ENCODE data around the gene NTHL1. TPM values are rescaled to one million over a fixed set of nuclear protein-coding genes. Genes with fewer than 3 reads are reported as not detected.
"Not testable (repeated sequence)": the region's sequence is repeated elsewhere in the genome, so short reads cannot be mapped to it uniquely, and the experiment has no call there.

Gene NTHL1
- total RNA-seq, 1 donor from 2014 or later = 33.4 TPM

DNA sequence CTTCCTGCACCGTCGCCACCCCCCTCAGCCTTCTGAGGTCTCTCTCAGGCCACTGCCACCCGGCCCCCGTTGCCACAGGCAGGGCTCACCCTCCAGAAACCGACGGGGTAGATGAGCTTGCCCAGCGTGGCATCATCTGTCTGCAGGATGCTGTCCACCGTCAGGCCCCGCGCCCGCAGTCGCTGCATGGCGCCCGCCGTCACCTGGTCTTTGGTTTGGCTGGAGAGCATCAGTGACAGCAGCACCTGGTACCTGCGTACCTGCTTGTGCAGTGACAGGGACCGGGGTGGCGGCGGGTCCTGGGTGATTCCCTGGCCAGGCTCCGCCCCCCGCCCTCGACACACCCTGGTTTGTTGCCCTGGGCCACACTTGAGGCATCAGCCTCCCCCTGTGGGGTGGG, 3.1 kb downstream of the NTHL1 start:
- FAIRE-seq (no peak), DNase-seq (ENCODE audit: low spot score in 2 of 2) (no peak)

DNA sequence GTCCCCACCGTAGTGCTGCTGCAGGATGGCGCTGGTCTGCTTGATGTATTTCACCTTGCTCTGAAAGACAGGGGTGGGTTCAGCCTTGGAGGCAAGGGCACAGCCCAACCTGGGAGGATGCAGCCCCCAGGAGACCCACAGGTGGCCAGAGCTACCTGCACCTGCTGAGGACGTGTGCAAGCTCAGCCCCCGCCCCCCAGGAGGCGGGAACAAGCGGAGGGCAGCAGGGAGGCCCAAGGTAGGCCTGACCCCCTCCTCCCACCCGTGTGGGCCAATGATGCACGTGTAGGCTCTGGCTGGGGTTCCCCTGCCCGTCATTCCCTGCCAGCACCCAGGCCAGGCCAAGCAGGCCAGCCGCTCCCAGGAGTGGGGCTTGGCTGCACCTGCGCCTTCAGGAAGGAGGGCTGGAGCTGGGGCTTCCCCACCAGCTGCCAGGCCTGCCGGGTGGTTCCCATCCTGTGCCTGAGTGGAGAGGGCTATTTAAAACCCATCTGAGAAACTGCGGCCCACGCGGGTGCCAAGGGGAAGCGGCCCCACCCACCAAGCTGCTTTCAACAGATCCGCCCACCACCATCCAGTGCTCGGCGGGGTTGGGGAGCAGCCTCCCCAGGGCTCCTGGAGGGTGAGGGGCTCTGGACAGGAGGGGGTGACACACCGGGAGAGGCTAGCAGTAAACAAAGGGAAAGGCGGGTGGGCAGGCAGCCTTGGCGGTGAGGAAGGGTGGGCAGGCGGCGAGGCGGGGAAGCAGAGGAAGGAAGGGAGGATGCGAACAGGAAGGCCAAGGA, 3.8 kb downstream of the NTHL1 start:
- DNase-seq (ENCODE audit: low spot score in 2 of 2) (no peak), FAIRE-seq (no peak)

DNA sequence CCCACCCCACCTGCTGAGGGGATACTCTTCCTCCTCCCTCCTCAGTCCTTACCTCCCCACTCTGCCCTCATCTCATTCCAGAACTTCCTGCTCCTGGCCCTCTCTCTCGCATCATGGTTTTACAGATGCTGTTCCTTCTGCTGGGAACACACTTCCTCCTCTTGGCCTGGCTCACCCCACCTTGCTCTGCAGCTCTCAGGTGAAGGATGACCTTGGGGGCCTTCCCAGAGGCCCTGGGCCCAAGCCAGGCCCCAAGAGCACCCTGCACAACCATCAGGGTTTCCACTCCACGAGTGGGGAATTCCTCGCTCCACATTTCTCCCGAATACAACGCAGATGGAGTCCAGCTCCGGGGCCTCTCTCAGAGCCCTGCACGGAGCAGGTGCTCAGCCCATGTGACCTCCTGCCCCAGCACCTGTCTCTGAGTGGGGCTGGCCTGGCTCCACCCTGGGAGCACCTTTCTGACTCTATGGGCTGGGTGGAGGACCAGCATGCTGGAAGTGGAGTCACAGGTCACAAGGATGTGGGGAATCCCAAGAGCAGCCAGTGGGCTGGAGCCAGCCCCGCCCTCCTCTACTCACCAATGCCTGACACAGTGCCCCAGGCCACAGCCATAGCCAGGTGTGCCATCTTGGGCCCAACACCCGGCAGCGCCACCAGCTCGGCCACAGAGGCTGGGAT, 4.5 kb downstream of the NTHL1 start:
- FAIRE-seq = no peak
- no peak for DNase-seq (ENCODE audit: low spot score in 2 of 2)

DNA sequence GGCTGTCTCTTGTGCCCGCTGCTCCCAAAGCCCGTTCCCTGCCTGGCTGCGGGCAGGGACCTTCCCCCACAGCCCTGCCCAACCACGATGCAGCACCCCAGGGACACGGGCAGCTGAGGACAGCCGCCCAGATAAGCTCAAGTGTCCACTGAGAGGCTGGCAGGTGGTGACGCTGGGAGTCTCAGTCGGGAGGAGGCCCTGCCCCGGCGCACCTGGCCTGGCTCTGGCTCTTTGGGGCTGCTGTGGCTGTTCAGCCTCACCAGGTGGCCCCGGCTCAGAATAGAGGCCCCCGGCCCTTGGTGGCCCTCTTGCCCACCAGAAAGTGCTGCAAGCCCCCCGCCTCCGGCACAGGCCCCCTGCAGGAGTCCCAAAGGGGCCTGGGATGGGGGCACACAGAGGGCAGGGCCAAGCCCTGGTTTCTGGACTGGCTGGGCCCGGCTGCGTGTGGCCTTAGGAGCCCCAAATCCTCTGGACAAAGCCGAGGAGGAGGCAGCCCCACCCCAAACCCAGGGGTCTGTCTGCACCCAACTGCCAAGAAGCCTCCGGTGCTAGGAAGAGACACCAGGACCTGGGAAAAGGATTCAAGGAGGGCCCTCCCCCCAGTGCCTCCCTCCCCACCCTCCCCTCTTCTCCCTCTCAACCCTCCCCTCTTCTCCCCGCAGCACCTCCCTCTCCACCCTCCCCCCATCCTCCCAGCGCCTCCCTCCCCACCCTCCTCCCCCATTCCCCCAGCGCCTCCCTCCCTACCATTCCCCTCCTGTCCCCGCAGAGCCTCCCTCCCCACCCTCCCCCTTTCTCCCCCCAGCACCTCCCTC, 5.3 kb downstream of the NTHL1 start:
- no peak for DNase-seq (ENCODE audit: low spot score in 2 of 2)

DNA sequence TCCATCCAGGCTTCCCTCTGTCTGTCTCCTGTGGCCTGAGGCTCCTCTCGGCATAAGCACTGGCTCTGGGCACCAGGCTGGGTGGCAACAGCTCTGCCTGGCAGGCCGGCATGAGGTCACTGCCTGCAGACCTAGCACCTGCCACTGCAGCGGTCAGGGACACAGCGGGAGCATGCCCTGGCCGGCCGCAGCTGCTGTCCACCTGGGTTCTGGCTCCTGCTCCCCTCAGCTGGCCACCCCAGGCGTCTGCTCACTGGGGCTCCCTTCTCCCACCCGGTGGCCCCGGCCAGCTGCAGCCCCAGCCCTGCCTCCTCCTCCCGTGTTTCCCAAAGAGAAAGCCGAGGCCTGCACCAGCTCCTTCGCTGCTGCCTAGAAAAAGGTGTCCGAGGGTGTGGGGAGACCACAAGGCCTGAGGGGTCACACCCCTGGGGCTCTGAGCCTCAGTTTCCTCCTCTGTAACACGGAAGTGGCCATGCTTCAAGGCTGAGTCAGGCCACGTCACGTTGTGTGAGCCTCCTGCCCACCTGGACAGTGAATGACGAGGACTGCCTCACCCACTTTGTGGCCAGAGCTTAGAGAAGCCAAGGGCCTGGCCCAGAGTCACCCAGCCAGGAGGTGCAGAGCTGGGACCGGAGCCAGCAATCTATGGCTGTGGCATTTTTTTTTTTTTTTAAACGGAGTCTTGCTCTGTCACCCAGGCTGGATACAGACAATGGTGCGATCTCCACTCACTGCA, 6.7 kb downstream of the NTHL1 start:
- no peak for DNase-seq (ENCODE audit: low spot score in 2 of 2)

More for the DNA sequence above, 5.3 kb downstream of the NTHL1 start:
- no peak for FAIRE-seq

DNA sequence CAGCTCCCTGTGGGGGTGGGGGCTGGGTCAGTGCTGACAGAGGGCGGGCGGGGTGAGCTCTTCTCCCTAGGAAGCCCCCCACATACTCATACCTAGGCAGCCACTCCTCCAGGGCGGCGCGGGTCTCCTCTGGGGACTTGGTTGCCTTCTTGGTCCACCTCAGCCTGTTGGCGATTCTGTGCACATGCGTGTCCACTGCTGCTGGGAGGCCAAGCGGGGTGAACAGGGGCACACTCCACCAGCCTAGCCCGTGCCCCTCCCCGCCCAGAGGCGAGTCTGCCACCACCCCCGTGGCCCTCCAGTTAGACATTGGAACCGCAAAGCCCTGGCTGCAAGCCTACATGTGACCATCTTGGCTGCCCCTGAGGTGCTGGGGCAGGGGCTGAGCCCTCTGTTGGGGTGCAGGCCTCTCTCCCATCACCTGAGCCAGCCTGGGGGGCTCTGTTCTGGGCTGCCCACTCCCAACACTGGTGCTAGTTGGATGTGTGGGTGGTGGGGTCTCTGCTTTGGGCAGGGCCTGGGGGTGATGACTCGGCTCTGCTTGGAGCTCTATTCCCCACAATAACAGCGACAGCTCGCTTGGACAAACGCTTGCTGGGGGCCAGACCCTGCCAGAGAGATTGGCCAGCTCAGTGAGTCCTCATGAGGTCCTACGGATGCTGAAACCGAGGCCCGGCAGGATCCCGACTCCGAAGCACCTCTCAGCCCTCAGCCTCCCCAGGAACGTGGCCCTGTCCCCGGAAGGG, 7.4 kb downstream of the NTHL1 start:
- DNase-seq (ENCODE audit: low spot score in 2 of 2) = no peak

More for the DNA sequence above, 6.7 kb downstream of the NTHL1 start:
- FAIRE-seq = no peak

DNA sequence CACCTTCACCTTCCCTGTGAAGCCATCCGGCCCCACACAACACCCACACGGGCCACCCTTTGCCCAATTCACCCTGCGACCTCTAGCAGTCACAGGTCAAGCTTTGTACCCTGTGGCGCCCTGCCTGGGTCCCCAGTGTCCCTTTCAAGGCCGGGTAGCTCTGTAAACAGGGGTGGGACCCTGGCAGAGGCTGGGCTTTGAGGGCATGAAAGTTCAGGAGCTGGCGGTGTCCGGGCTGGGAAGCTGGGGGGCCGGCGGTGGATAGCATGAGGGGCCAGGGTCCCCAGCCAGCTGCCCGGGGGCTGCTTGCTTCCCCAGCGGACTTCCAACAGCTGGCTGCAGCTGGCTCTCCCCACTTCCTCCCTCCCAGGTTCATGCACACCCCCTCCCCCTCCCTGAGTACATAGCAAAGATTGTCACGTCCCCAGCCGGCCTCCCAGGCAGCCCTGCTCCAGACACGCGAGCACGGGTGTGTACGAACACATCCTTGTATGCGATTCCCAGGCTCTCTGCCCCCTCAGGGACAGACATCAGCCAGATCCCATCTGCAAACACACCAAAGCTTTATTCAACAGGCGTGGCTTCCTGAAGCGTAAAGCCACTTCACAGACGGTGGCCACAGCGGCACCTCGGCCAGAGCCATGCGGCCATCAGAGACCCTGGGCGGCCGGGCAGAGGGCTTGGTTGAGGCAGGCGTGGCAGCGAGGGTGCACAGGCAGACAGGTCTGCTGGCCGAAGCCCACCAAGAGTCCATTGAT, 8.2 kb downstream of the NTHL1 start:
- FAIRE-seq = no peak
- DNase-seq (ENCODE audit: low spot score in 2 of 2) = no peak

More for the DNA sequence above, 7.4 kb downstream of the NTHL1 start:
- no peak for FAIRE-seq

DNA sequence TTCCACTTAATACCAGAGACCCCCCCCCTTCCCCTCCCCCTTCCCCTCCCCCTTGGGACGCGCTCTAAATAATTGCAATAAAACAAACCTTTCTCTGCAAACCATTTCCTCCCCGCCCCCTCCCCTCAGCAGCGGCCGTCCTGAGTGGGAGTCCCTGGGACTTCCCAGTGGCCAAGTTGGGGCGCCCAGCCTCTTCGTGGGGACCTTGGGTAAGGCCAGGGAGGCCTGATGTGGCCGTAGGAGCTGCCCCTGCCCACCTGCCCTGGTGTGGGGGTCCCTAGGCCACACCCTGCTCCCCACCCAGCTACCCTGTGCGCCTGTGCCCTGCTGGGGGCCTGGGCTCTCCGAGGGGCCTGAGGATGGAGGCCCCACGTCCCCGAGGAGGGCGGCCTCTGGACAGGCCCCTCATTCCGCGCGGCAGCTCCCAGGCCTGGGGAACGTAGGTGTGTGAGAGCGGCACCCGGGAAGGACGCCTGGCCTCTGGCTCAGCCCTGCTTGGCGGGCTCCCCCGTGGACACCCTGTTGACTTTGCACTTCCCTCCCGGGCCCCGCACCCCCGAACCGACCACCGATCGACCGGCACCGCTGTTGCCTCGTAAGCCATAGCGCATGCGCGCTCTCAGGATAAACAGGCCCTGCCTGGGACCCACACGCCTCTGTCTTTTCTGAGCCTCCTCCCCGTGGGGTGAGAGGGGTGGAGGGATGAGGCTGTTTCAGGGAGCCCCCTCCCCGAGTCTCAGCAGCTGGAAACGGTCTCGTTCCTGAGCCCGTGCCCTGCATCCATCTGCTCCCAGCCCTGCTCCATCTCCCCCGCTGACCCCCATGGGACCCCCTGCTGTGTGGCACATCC, 9.0 kb downstream of the NTHL1 start:
- DNase-seq (ENCODE audit: low spot score in 2 of 2) (no peak), FAIRE-seq (no peak)

DNA sequence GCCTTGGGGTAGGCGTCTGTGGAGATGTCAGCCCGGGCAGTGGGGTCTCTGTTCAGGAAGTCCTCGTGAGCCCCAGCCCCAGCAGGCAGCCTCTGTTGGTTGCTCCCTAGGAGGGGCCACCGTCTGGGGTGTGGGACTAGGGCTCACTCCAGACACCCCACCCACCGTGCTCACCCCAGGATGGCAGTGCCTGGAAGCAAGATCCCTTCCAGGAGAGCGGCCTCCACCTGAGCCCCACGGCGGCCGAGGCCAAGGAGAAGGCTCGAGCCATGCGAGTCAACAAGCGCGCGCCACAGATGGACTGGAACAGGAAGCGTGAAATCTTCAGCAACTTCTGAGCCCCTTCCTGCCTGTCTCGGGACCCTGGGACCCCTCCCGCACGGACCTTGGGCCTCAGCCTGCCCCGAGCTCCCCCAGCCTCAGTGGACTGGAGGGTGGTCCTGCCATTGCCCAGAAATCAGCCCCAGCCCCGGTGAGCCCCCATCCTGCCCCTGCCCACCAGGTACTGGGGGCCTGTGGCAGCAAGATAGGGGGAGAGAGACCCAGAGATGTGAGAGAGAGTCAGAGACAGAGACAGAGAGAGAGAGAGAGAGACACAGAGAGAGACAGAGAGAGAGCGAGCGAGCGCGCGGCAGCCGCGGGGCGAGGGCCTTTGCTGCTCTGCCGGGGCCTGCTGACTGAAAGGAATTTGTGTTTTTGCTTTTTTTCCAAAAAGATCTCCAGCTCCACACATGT, 9.8 kb downstream of the NTHL1 start:
- DNase-seq (ENCODE audit: low spot score in 2 of 2) (no peak), FAIRE-seq (no peak)

DNA sequence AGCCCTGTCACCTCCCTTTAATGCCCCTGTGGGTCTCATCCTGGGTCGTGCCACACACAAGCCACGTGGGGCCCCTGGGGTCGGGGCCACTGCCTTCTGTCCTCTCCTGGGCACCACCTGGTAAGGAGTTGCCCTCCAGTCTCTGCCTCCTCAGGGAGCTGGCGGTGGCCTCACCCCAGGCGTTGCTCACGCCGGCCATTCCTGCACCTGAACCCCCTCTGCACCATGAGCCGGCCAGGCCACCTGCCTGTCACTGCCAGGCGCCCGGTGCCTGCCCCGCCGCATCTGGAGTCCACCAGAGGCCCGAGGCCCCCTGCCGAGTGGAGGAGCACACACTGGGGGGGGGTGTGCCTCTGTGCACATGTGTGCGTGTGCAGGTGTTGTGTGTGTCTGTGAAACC, 10.5 kb downstream of the NTHL1 start:
- DNase-seq (ENCODE audit: low spot score in 2 of 2) = no peak
- FAIRE-seq = no peak

DNA sequence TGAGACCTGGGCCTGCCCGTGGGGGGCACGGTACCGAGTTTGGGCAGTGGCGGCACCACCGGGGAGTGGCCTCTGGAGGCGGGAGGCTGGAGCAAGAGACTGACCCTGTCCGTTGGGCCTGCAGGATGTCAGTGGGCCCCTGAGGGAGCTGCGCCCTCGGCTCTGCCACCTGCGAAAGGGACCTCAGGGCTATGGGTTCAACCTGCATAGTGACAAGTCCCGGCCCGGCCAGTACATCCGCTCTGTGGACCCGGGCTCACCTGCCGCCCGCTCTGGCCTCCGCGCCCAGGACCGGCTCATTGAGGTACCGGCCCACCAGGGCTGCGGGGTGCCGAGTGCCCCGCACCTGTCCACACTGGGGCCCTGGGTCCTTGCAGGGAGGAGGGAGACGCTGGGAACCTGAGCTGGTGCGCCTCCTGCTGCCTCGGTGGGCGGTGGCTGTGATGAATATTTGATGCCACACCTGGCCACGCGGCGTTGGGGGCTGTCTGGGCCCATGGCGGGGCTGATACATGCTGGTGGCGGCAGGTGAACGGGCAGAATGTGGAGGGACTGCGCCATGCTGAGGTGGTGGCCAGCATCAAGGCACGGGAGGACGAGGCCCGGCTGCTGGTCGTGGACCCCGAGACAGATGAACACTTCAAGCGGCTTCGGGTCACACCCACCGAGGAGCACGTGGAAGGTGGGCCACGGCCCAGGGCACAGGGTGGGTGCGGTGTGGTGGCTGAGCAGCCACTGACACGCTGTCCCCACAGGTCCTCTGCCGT, 11.3 kb downstream of the NTHL1 start:
- FAIRE-seq (no peak), DNase-seq (ENCODE audit: low spot score in 2 of 2) (no peak)

DNA sequence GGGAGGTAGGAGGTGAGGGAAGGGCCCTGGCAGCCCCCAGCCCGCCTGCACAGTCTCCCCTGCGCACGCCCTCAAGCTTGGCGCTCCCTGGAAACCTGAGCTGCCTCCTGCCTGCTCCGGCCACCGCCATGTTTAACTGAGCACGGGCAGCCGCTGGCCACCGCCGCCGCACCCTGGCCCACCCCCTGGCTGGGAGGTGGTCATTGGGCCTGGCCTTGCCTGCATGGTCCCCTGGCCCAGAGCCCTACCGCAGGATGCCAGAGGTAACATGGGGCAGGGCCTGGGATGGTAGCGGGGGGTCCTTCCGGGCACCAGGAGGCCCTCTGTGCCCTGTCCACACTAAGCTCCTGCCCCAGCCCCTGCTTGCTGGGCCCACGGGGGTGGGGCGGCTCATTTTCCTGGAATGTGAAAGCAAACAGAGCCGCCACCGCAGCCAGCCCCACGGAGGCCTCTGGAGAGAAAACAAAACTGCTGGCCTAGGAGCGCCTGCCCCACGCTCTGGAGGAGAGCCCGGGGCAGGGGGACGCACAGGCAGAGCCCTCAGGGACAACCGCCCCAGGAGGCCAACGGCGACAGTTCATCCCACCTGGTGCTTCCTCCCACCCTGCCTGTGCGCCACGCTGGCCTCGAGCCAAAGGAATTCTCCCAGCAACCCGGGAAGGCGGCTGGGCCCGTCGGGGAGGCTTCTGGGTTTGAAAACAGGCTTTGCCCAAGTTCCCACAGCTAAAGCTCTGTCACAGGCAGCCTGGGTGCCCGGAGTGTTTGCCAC, 12.0 kb downstream of the NTHL1 start:
- FAIRE-seq = no peak
- DNase-seq (ENCODE audit: low spot score in 2 of 2) = no peak

DNA sequence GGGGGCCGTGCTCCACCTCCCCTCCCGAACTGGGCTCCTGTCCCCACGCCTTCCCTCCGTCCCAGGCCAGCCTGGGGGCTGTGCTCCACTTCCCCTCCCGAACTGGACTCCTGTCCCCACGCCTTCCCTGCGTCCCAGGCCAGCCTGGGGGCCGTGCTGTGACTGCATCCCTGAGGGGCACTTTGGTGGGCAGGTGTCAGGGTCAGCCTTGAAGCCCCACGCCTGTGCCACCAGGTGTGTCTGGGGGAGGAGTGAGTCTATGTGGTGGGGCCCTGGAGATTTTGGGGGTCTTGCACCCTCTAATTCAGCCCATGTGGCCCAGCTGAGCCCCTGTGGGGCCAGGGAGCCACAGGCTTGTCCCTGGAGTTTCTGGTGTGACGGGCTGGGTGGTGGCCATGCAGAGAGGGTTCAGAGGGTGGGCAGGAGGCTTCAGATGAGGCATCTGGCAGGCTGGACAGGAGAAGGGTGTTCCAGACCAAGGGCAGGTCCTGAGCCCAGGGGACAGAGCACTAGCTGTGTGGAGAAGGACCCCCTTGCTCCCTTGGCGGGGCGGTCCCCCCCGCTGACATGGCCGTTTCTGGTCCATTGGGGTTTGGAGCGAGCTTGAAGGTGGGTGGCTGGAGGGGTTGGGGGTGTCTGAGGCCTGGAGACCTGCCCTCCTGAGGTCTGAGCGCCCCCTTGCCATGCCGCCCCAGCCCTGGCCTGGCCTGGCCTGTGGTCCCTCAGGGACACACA, 12.8 kb downstream of the NTHL1 start:
- FAIRE-seq (no peak), DNase-seq (ENCODE audit: low spot score in 2 of 2) (no peak)

DNA sequence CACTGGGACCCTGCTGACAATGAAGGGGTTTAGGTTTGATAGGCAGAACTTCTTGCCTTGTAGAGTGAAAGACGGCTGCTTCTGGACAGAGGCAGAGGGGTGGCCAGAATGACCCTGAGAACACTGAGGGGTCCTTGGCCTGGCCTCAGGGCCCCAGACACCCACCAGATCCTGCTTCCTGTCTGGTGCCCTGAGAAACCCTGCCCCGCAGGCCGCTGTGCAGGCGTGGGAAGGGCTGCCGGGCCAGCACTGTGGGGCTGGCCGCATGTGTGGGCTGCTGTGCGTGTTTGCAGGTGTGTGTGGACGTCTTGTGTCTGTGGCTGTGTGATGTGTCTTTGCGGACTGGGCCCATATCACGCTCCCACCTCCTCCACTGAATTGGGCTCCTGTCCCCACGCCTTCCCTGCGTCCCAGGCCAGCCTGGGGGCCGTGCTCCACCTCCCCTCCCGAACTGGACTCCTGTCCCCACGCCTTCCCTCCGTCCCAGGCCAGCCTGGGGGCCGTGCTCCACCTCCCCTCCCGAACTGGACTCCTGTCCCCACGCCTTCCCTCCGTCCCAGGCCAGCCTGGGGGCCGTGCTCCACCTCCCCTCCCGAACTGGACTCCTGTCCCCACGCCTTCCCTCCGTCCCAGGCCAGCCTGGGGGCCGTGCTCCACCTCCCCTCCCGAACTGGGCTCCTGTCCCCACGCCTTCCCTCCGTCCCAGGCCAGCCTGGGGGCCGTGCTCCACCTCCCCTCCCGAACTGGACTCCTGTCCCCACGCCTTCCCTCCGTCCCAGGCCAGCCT, 13.5 kb downstream of the NTHL1 start:
- not testable (repeated sequence) for DNase-seq (ENCODE audit: low spot score in 2 of 2); FAIRE-seq

All from frontal cortex (tissue), 4 donors.